GM18870 (cell line): ENCODE measurements around the gene RAB19.

Source experiments
- ATAC-seq: cut with Tn5 transposase; IDR thresholded peaks from one replicate; pipeline ENCODE4 v1.9.1; 2021; ENCODE audit warnings: moderate library complexity; ENCODE audit not compliant: unreplicated experiment

Gene RAB19

GRCh38 chr7:140403878-140404564, at the start of gene RAB19:
Gene RAB19 (plus strand): TSS chr7:140404058. CDS start chr7:140407647, 3,589 bp downstream.
- ATAC-seq, result no peak

GRCh38 chr7:140358024-140358411, 45.8 kb upstream of the RAB19 start:
- no peak for ATAC-seq

- ATAC-seq, result no peak
Measured at GRCh38 chr7:140358412-140359051, 45.3 kb upstream of the RAB19 start.

GRCh38 chr7:140360697-140361229, 43.1 kb upstream of the RAB19 start:
- ATAC-seq, result no peak

- no peak for ATAC-seq
Measured at GRCh38 chr7:140364819-140365218, 39.0 kb upstream of the RAB19 start.

- no peak for ATAC-seq
Measured at GRCh38 chr7:140367528-140367927, 36.3 kb upstream of the RAB19 start.

GRCh38 chr7:140369294-140369693, 34.6 kb upstream of the RAB19 start:
- no peak for ATAC-seq

GRCh38 chr7:140375323-140375722, 28.5 kb upstream of the RAB19 start:
- no peak for ATAC-seq

- no peak for ATAC-seq
Measured at GRCh38 chr7:140375892-140376730, 27.7 kb upstream of the RAB19 start.

GRCh38 chr7:140383954-140384713, 19.7 kb upstream of the RAB19 start:
- ATAC-seq, result no peak

- ATAC-seq, result no peak
Measured at GRCh38 chr7:140384894-140385545, 18.8 kb upstream of the RAB19 start.

- ATAC-seq, result no peak
Measured at GRCh38 chr7:140389445-140389844, 14.4 kb upstream of the RAB19 start.

GRCh38 chr7:140390034-140390433, 13.8 kb upstream of the RAB19 start:
- no peak for ATAC-seq

- ATAC-seq, result peak; percentile 86
Measured at GRCh38 chr7:140390466-140391190, 13.2 kb upstream of the RAB19 start.

GRCh38 chr7:140391634-140392033, 12.2 kb upstream of the RAB19 start:
- ATAC-seq, result no peak

- ATAC-seq, result no peak
Measured at GRCh38 chr7:140393756-140394306, 10.0 kb upstream of the RAB19 start.

GRCh38 chr7:140397784-140398750, 5.8 kb upstream of the RAB19 start, which contains the start of gene SLC37A3:
Gene SLC37A3 (minus strand): TSS chr7:140398530. CDS start chr7:140382526, 16,004 bp downstream.
- peak; percentile 74 for ATAC-seq

- ATAC-seq, result no peak
Measured at GRCh38 chr7:140398821-140399220, 5.0 kb upstream of the RAB19 start.
